VCaP (cell line): ENCODE data around the gene SLC40A1.

Source experiments
- H3K27ac ChIP-seq: fragments of 450-650 bp; 2 replicates; pipeline ENCODE4 v1.5.1; 2017
- TF ChIP-seq, protein P1 (sequence below): fragments of 450-650 bp; conservative IDR thresholded peaks from 2 replicates; pipeline ENCODE4 v1.5.1; 2017; ENCODE audit warnings: mild to moderate bottlenecking, moderate library complexity

SLC40A1 gene

DNA sequence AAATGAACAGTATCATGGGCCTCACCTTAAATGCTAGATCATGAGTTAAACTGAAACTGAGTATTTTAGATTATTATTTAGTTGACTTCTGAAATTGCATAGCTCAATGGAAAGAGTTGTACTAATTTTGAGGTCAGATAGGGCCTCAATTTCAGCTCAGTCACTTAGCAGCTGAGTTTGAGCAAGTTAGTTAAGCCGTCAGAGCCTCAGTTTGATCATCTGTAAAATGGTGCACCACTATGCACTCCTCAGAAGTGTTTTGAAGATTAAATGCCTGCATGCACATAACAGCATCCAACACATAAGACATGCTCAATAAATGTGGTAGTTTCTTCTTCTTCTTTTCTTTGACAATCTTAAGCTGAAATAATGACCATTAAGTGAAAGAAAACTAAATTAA lies 42.5 kb upstream of the SLC40A1 start:
- H3K27ac ChIP-seq, result no peak overlapping the region
- TF ChIP-seq, protein P1, sequence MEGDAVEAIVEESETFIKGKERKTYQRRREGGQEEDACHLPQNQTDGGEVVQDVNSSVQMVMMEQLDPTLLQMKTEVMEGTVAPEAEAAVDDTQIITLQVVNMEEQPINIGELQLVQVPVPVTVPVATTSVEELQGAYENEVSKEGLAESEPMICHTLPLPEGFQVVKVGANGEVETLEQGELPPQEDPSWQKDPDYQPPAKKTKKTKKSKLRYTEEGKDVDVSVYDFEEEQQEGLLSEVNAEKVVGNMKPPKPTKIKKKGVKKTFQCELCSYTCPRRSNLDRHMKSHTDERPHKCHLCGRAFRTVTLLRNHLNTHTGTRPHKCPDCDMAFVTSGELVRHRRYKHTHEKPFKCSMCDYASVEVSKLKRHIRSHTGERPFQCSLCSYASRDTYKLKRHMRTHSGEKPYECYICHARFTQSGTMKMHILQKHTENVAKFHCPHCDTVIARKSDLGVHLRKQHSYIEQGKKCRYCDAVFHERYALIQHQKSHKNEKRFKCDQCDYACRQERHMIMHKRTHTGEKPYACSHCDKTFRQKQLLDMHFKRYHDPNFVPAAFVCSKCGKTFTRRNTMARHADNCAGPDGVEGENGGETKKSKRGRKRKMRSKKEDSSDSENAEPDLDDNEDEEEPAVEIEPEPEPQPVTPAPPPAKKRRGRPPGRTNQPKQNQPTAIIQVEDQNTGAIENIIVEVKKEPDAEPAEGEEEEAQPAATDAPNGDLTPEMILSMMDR, result no peak

DNA sequence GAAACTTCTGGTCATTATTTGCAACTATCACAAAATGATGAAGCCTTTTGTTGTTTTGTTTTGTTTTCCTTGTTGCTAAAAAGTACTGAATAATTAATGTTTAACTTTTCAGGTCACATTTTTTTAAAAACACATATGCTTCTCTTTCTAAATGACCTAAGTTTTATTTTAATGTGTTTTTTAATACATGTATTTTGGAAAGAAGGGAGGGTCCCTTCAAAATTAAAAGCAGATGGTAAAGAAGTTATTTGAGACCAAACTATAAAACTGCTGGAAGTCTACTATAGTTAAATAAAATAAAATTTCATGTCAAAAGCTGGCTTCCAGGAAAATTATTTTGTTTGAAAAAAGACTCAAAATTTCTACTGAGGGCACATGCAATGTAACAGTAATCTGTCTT lies 41.2 kb upstream of the SLC40A1 start:
- H3K27ac ChIP-seq, result no peak overlapping the region
- TF ChIP-seq, protein P1, result no peak

DNA sequence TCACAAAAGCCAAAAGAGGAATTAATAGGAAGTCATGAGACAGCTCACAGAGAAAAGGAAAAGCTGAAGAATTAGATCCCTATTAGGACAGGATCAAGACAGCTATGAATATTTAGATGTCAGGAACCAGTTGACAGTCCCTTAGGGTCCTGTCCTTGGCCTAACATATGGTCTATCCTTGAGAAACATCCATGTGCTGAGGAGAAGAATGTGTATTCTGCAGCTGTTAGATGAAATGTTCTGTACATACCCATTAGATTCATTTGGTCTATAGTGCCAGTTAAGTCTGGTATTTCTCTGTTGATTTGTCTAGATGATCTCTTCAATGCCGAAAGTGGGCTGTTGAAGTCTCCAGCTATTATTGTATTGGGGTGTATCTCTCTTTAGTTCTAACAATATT lies 37.6 kb upstream of the SLC40A1 start:
- H3K27ac ChIP-seq, result no peak overlapping the region
- TF ChIP-seq, protein P1, result no peak

DNA sequence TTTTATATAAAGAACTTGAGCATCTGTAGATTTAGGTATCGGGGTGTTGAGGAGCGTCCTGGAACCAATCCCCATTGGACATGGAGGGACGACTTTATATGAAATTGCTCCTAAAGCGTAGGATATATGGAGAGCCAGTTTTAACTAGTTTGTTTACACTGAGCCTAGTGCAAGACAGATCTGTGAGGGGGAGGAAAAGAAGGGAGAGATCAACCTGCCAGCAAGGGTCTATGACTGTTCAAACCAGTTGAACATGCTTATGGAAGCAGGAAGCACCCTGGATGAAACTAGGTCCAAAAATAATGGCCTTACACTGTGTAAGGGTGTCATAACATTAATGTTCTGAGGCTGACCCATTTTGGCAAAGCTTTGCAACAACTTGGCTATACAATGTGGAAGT lies 34.0 kb upstream of the SLC40A1 start:
- TF ChIP-seq, protein P1, result no peak

DNA sequence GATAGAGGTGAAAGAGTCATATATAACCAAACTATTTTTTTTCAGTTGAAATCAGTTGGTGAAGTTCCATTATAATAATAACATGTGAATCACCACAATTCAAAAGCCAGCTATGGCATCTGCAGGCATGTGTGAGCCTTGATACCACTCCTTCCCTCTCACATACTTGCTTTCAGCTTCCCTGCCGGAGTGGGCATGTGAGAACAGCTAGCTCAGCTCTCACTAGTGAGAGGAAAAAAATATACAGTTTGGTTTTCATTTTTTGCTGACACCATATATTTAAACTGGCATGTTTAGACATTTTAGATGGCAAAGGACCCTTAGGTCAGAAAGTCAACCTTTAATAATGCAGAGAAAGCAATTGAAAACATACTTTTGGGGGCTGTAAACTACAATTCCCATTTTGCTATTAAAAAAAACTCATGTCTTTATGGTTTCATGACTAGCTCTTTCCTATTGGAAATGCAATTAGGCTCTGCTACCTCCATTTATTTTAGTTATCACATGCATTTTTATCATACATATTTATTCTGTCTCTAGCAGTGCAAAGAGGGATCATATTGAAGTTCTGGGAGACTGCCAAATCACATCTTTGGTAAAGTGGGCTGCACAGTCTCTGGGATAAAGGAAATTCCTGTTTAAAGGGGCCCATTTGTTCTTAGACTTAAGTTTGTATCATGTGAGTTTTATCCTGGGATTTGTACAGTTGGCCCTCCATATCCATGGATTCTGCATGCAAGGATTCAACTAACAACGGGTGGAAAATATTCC lies 33.2 kb upstream of the SLC40A1 start:
- TF ChIP-seq, protein P1, result no peak
- H3K27ac ChIP-seq, result no peak overlapping the region

More for the DNA sequence above, 34.0 kb upstream of the SLC40A1 start:
- no peak overlapping the region for H3K27ac ChIP-seq

DNA sequence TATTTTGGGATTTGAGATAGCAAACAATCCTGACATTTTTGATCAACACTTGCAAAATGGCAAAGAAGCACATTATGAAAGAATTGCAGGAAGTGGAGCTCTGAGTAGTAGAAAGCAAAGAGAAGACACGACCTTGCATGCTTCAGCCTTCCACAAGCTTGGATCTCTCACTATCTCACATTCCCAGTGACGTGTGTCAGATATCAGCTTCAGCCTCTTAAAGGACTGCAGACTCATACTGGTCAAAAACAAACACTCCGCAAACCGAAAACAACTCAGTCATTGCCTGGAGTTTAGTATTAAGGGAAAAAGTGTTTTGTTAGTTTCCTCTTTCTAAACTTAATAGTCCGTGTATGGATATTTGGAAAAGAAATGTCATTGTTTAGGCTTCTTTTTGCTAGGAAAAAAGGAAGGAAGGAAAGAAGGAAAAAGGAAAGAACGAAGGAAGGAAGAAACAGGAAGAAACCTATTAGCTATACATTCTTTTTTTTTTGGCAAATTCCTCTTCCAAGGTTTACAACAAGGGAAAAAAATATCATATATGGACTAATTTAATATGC lies 32.6 kb upstream of the SLC40A1 start:
- no peak overlapping the region for H3K27ac ChIP-seq
- TF ChIP-seq, protein P1, result no peak

DNA sequence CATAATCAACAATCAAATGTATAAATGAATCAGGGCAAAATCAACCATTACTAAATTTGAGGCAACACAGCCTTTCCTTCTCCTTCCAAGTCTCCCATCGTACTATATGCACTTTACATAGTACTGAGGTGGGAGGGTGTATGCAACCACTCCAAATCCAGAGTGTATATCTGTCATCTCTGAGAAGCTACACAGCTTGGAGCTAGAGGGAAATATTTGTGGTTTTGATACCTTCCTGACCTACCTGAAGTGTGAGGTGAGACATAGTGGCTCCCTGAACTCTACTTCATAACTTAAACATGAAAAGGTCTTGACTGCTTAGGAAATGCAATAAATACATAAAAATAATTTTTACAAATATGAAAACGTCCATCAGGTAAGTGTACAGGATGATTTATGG lies 30.1 kb upstream of the SLC40A1 start:
- TF ChIP-seq, protein P1, result no peak
- no peak overlapping the region for H3K27ac ChIP-seq
